HFF-Myc (cell line): ENCODE measurements around the gene CEACAM1.
"Not testable (repeated sequence)": the region's sequence is repeated elsewhere in the genome, so short reads cannot be mapped to it uniquely, and the experiment has no call there.

Source experiments
- DNase-seq: peaks from one replicate; pipeline ENCODE4 v3.0.0-alpha.2; 2011; ENCODE audit warnings: low read depth; ENCODE audit errors: extremely low read depth
- H3K4me3 ChIP-seq: replicated peaks from 2 replicates; pipeline ENCODE4 v1.5.1; 2011; ENCODE audit warnings: low read depth, mild to moderate bottlenecking, control low read depth, low read length
- CTCF ChIP-seq: IDR thresholded peaks from 2 replicates; pipeline ENCODE4 v1.5.1; 2012; ENCODE audit warnings: mild to moderate bottlenecking, low read depth, low read length, control low read depth; ENCODE audit errors: missing control alignments

CEACAM1 gene

DNA sequence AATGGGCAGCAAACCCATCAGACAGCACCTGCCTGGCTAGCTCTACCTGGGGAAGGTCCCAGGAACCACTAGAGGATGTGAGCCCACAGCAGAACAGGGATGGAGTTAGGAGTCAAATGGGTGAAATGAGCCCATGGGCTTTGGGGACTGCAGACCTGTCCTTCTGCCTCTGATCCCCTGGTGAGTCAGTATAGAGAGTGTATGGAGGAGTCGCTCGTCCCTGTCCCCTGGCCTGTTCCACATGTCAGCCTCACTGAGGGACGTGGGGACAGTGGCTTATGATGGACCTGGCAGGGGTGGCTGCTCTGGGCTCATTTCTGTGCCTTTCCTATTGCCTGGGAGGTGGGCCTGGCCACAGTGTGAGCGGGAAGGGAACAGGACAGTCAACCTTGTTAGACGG, 4.0 kb downstream of the CEACAM1 start:
- H3K4me3 ChIP-seq, result no peak overlapping the region
- no peak for TF ChIP-seq CTCF
- DNase-seq, result no peak

GRCh38 chr19:42522262-42522661, 6.0 kb downstream of the CEACAM1 start:
- H3K4me3 ChIP-seq, DNase-seq: not testable (repeated sequence)

GRCh38 chr19:42521346-42522030, 6.8 kb downstream of the CEACAM1 start:
- no peak overlapping the region for H3K4me3 ChIP-seq
- no peak for TF ChIP-seq CTCF
- no peak for DNase-seq

DNA sequence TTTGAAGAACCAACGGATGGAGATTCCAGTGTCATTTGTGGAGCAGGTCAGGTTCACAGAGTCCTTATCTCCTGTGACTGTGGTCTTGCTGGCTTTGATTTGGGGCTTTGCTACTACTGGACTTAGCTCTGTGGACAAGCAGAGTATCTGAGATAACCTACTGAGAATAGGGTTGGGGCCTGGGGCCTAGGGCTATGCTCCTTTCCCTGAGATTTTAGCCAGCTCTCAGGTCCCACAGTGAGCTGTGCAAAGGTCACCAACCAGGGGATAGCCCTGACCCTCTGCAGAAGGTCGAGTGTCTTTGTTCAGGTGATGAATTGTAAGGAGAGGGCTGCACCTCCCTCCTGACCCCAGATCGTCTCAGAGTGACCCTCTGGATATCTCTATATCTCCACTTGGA, 9.2 kb downstream of the CEACAM1 start:
- no peak for DNase-seq
- no peak overlapping the region for H3K4me3 ChIP-seq
- no peak for TF ChIP-seq CTCF

DNA sequence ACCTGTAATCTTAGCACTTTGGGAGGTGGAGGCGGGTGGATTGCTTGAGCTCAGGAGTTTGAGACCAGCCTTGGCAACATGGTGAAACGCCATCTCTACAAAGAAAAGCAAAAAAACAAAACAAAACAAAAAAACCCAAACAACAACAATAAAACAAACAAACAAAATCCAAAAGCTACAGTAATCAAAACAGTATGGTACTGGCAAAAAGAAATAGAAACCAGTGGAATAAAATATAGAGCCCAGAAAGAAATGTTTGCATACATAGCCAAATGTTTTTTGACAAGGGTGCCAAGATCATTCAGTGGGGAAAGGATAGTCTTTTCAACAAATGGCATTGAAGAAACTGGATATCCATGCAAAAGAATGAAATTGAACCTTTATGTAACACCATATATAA, 11.5 kb downstream of the CEACAM1 start:
- H3K4me3 ChIP-seq, result no peak overlapping the region
- DNase-seq, result no peak
- no peak for TF ChIP-seq CTCF

DNA sequence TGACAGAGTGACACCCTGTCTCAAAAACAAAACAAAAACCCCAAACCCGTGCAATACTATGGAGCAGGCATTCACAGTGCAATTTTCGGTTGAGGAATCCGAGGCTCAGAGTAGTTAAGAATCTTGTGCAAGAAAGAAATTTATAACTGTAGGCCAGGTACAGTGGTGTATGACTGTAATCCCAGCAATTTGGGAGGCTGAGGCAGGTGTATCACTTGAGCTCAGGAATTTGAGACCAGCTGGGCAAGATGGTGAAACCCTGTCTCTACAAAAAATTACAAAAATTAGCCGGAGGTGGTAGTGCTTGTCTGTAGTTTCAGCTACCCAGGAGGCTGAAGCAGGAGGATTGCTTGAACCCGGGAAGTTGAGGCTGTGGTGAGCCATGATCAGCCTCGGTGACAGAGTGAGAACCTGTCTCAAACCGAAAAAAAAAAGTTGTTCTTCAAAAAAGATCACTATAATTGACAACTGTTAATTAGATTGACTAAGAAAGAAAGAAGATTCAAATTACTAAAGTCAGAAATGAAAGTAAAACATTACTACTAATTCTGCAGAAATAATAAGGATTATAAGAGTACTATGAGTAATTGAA, 12.9 kb downstream of the CEACAM1 start:
- DNase-seq, result no peak
- no peak overlapping the region for H3K4me3 ChIP-seq
- TF ChIP-seq CTCF, result no peak

DNA sequence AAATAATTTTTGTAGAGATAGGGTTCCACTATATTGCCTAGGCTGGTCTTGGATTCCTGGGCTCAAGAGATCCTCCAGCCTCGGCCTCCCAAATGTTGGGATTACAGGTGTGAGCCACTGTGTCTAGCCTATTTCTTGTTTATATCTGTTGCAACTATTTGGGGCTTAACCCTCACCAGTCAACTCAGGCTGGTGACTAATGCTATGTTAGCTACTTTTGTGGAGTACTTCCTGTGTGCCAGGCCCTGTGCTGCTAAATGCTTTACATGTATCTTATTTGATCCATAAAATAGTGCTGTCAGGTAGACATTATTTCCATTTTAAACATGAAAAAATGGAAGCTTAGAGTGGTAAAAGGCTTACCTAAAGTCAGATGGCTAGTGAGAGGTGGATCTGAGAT, 13.8 kb downstream of the CEACAM1 start:
- no peak for TF ChIP-seq CTCF
- no peak overlapping the region for H3K4me3 ChIP-seq
- DNase-seq, result no peak
